ENCODE results near the gene HEMK1.

DNA sequence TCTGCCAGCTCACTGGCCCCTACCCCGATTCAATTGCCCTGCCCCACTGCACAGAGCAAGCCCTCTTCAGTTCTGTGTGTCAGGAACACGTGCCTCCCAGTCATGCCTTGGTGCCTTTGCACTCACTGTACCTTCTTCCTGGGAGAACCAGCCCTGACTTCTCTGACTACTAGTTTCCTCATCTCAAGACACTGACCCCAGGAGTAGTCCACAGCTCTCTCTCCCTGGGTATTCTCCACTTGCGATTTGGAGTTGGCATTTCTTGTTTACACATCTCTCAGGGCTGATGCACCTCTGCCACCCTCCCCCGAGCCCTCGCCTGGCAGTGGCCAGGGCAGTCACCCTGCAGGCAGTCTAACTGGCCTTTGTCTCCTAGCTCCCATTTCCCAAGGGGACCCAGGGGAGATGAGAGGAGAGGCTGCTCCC is 36.6 kb downstream of the HEMK1 start:
- TF ChIP-seq CTCF (IDR thresholded peaks at IDR 0.05) = no peak
- TF ChIP-seq E2F4 (CRISPR knock-in tag; IDR thresholded peaks at IDR 0.05; ENCODE audit: borderline replicate concordance, low read depth) = no peak
- TF ChIP-seq E2F1 (CRISPR knock-in tag; IDR thresholded peaks at IDR 0.05) = no peak
- TF ChIP-seq, protein P1, sequence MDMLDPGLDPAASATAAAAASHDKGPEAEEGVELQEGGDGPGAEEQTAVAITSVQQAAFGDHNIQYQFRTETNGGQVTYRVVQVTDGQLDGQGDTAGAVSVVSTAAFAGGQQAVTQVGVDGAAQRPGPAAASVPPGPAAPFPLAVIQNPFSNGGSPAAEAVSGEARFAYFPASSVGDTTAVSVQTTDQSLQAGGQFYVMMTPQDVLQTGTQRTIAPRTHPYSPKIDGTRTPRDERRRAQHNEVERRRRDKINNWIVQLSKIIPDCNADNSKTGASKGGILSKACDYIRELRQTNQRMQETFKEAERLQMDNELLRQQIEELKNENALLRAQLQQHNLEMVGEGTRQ (CRISPR knock-in tag; IDR thresholded peaks at IDR 0.05) = no peak
- TF ChIP-seq MXD4 (CRISPR knock-in tag; IDR thresholded peaks at IDR 0.05; ENCODE audit: borderline replicate concordance) = no peak
- no peak for TF ChIP-seq ATF3 (CRISPR knock-in tag; conservative IDR thresholded peaks at IDR 0.05)
- TF ChIP-seq ESRRA (CRISPR knock-in tag; IDR thresholded peaks at IDR 0.05; ENCODE audit: borderline replicate concordance) = no peak
- TF ChIP-seq ERG (CRISPR knock-in tag; IDR thresholded peaks at IDR 0.05) = no peak
